Endothelial cell (in vitro differentiated cells): ENCODE measurements around the gene HERC3. TPM values are rescaled to one million over a fixed set of nuclear protein-coding genes. Genes with fewer than 3 reads are reported as not detected.

Experiments used
- DNase-seq: peaks from one replicate; pipeline ENCODE4 v3.0.0; 2021; ENCODE audit warnings: low spot score
- H3K27ac Mint-ChIP-seq: one replicate; pipeline ENCODE4 v1.8.0; 2021; ENCODE audit warnings: mixed read lengths, inconsistent platforms; ENCODE audit not compliant: unreplicated experiment
- H3K27me3 Mint-ChIP-seq: one replicate; pipeline ENCODE4 v1.8.0; 2021; ENCODE audit warnings: mild to moderate bottlenecking, moderate library complexity, mixed read lengths, inconsistent platforms; ENCODE audit not compliant: unreplicated experiment
- H3K36me3 Mint-ChIP-seq: one replicate; pipeline ENCODE4 v1.8.0; 2021; ENCODE audit warnings: mild to moderate bottlenecking, low read depth, mixed read lengths, inconsistent platforms; ENCODE audit not compliant: unreplicated experiment
- H3K4me1 Mint-ChIP-seq: one replicate; pipeline ENCODE4 v1.8.0; 2021; ENCODE audit warnings: mild to moderate bottlenecking, mixed read lengths, inconsistent platforms; ENCODE audit not compliant: unreplicated experiment
- H3K4me3 Mint-ChIP-seq: one replicate; pipeline ENCODE4 v1.8.0; 2021; ENCODE audit warnings: mild to moderate bottlenecking, mixed read lengths, inconsistent platforms; ENCODE audit not compliant: unreplicated experiment
- H3K9me3 Mint-ChIP-seq: one replicate; pipeline ENCODE4 v1.8.0; 2021; ENCODE audit warnings: mixed read lengths, inconsistent platforms; ENCODE audit not compliant: unreplicated experiment
- total RNA-seq: library from RNA; stranded (reverse); fragmentation: NEBNext Ultra II Directional; extraction: Animal tissue kit (Norgen Biotek cat#: 25700); gene quantifications from one replicate; pipeline ENCODE4 v1.2.1, GENCODE V29; 2021; ENCODE audit not compliant: unreplicated experiment
- TF ChIP-seq, protein P1 (sequence below): fragments of 200-600 bp; sonication (generic); IDR thresholded peaks from one replicate; pipeline ENCODE4 v1.5.0; 2021; ENCODE audit warnings: antibody characterized with exemption; ENCODE audit not compliant: unreplicated experiment

The HERC3 gene
- total RNA-seq, 1 donor from 2014 or later: 8.0 TPM

DNA sequence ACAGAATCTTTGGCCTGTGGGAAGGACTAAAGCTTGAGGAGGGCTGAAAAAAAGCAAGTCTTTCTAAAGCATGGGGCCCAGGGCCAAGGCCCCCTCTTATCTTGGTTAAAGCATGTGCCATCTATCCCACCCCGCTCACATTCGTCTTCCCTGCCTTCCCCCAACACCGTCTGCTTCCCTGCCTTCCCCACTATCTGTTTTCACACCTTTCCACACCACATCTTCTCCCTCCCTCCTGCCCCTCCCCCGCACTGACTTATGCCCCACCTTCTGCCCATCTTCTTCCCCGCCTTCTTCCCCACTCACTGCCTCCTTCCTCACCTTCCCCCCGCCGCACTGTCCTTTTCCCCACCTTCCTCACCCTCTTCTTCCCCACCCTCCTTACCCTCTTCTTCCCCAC, 106.2 kb downstream of the HERC3 start:
- TF ChIP-seq, protein P1, sequence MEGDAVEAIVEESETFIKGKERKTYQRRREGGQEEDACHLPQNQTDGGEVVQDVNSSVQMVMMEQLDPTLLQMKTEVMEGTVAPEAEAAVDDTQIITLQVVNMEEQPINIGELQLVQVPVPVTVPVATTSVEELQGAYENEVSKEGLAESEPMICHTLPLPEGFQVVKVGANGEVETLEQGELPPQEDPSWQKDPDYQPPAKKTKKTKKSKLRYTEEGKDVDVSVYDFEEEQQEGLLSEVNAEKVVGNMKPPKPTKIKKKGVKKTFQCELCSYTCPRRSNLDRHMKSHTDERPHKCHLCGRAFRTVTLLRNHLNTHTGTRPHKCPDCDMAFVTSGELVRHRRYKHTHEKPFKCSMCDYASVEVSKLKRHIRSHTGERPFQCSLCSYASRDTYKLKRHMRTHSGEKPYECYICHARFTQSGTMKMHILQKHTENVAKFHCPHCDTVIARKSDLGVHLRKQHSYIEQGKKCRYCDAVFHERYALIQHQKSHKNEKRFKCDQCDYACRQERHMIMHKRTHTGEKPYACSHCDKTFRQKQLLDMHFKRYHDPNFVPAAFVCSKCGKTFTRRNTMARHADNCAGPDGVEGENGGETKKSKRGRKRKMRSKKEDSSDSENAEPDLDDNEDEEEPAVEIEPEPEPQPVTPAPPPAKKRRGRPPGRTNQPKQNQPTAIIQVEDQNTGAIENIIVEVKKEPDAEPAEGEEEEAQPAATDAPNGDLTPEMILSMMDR: no peak
- no peaks in the 10 kb centered on the region for H3K27me3 Mint-ChIP-seq
- H3K4me1 Mint-ChIP-seq: peaks cover 7% of the 10 kb centered on the region
- DNase-seq: no peak
- H3K27ac Mint-ChIP-seq: no peak overlapping the region
- no peaks in the 10 kb centered on the region for H3K9me3 Mint-ChIP-seq
- H3K4me3 Mint-ChIP-seq: no peak overlapping the region
- peaks cover 8% of the 10 kb centered on the region for H3K36me3 Mint-ChIP-seq

DNA sequence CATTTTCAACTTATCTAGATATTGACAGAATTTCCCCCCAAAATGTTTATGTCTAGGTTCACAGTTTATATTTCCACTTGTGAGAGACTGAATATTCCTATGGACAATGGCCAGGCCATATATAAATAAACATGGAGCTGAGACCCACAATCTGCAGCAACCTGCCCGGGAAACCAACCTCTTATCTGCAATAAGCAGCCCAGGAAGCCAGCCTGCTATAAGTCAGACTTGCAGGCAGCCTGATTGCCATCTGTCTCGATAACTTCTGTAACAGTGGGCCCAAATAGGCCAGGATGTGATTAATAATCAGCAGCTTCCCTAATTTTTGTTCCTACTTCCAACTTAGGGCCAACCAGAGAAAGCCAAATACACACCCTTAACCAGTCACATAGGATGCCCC, 110.5 kb downstream of the HERC3 start:
- TF ChIP-seq, protein P1: no peak
- no peaks in the 10 kb centered on the region for H3K9me3 Mint-ChIP-seq
- DNase-seq: no peak

DNA sequence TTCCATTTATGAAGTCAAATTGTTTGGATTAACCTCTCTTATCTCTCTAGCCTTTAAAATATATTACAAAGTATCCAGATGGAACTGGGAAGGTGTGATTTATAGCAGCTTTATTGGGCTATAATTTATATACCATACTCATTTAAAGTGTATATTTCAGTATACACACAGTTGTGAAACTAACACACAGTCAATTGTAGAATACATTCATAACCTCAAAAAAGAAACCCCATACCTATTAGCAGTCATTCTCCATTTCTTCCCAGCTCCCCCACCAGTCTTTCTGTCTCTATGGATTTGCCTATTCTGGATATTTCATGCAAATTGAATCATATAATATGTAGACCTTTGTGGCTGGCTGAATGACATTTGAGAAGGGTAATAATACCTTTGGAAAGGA, 112.9 kb downstream of the HERC3 start:
- Mint-ChIP-seq H3K27me3 (peaks cover 2% of the 10 kb centered on the region), H3K4me1 (no peaks in the 10 kb centered on the region), H3K36me3 (peaks cover 5% of the 10 kb centered on the region), H3K27ac (no peak overlapping the region), H3K4me3 (no peak overlapping the region), H3K9me3 (no peaks in the 10 kb centered on the region)
- TF ChIP-seq, protein P1: no peak
- no peak for DNase-seq

More for the DNA sequence above, 110.5 kb downstream of the HERC3 start:
- H3K4me1 Mint-ChIP-seq: peaks cover 2% of the 10 kb centered on the region
- no peak overlapping the region for H3K27ac Mint-ChIP-seq
- H3K27me3 Mint-ChIP-seq: no peaks in the 10 kb centered on the region
- peaks cover 8% of the 10 kb centered on the region for H3K36me3 Mint-ChIP-seq
- no peak overlapping the region for H3K4me3 Mint-ChIP-seq

DNA sequence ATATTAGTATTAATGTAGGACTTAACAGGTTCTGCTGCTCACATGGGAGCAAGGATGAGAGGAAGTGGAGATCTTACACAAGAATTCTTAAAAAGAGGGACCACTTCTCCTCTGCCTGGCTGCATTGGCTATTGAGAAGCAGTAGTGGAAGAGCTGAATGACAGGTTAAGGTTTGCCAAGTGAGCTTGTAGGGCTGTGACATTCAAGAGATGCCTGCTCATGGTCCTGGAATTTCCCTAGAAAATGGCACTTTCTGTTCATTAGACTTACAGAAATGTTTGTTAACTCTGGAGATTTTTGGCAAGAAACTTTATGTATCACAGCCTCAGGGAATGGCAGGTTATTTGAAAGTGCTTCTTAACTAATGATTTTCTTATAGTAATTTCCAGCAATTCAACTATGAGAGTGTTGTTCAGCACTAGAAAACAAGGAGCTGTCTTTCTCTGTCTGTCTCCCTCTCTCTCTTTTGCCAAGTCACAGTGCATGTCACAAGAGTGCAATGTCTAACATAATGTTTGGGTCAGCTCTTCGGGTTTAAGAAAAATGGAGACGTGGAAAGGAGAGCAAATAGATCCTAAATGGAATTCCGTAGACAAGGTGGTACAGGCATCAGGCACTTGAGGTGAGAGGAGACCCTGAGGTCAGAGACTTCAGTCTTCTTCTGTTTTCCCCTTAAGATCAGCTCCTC, 113.7 kb downstream of the HERC3 start:
- no peak for DNase-seq
- peaks cover 2% of the 10 kb centered on the region for H3K27me3 Mint-ChIP-seq
- TF ChIP-seq, protein P1: no peak
- H3K9me3 Mint-ChIP-seq: no peaks in the 10 kb centered on the region
- no peaks in the 10 kb centered on the region for H3K4me1 Mint-ChIP-seq
- no peak overlapping the region for H3K4me3 Mint-ChIP-seq
- H3K36me3 Mint-ChIP-seq: peaks cover 5% of the 10 kb centered on the region
- H3K27ac Mint-ChIP-seq: no peak overlapping the region

DNA sequence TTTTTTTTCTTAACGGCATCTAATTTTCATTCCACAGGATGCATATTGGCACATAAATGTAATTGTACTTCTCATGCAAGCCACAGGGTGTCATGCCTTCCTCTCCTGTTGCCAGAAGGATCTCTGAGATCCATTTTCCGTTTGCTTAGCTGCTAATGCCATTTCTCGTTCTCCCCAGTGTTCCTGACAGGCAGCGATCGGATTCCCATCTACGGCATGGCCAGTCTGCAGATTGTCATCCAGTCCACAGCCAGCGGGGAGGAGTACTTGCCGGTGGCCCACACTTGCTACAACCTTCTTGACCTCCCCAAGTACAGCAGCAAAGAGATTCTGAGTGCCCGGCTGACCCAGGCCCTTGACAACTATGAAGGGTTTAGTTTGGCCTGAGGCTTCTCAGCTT, 114.3 kb downstream of the HERC3 start:
- no peak overlapping the region for H3K27ac Mint-ChIP-seq
- TF ChIP-seq, protein P1: no peak
- no peak overlapping the region for H3K4me3 Mint-ChIP-seq
- no peaks in the 10 kb centered on the region for H3K4me1 Mint-ChIP-seq
- no peaks in the 10 kb centered on the region for H3K9me3 Mint-ChIP-seq
- peaks cover 5% of the 10 kb centered on the region for H3K36me3 Mint-ChIP-seq
- peak; percentile 23 for DNase-seq
- H3K27me3 Mint-ChIP-seq: peaks cover 2% of the 10 kb centered on the region
